GM04504 (cell line): ENCODE results near the gene CARS1.
"Not testable (repeated sequence)": the region's sequence is repeated elsewhere in the genome, so short reads cannot be mapped to it uniquely, and the experiment has no call there.

Source experiments
- DNase-seq: peaks from one replicate; pipeline ENCODE4 v3.0.0-alpha.2; 2012; ENCODE audit warnings: low read depth

CARS1 gene

GRCh38 chr11:3089236-3090061, 32.2 kb upstream of the CARS1 start:
- no peak for DNase-seq

GRCh38 chr11:3088806-3089205, 31.6 kb upstream of the CARS1 start:
- no peak for DNase-seq

DNA sequence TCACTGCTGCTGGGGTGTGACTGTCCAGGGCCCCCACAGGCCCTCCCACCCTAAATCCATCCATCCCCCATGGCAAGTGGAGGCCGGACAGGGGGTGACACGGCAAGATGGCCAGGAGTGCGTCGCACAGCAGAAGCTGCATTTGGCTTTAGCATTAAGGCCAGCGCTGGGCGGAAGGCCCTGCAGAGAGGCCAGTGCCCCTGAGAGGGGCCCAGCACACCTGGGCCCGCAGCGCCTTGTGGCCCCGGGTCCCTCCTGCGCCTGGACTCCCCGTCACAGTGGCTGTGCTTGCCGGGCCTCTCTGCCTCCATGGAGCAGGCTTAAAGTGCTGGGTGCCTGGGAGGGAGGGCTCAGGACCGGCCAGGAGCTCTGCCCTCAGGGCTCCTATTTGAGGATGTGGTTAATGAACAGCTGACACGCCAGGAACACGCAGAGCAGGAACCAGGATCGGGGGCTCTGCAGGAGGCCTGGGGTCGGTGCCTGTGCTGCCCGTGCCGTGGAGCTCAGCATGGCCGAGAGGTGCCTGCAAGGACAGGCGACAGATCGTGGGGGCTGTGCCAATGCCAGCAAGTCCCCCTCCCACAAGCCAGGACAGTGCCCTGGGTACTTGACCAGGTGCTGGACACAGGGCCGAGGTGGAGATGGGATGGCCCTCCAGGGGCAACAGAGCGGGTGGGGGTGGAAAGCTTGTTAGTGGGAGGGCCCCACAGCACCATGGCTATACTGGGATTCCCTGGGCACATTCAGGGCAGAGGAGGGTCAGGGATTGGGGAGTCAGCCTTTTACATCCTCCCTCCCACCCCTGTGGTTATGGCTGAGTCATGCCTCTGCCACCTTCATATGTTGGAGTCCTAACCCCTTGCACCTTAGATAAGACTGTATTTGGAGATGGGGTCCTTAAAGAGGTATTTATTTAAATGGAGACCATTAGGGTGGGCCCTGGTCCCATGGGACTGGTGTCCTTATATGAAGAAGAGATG, 30.9 kb upstream of the CARS1 start:
- no peak for DNase-seq

GRCh38 chr11:3087373-3087772, 30.1 kb upstream of the CARS1 start:
- no peak for DNase-seq

- no peak for DNase-seq
These were observed 29.5 kb upstream of the CARS1 start for GRCh38 chr11:3086671-3087150.

DNA sequence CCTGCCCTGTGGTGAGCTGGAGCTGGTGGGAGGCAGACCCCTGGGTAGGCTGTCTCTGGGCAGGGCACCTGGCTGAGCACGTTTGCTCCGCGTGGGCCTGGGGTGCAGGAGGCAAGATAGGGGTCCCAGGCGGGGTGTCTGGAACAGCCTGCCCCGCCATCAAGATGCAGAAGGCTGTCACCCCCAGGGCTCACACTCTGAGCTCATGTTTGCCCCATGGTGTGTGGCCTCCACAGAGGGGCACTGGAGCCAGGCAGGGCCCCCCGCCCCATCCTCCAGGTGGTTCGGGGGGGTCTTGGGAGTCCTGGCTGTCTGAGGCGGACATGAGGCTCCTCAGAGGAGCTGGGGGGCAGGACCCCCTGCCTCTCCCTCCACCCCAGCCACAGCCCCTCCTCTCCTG, 28.9 kb upstream of the CARS1 start:
- no peak for DNase-seq

DNA sequence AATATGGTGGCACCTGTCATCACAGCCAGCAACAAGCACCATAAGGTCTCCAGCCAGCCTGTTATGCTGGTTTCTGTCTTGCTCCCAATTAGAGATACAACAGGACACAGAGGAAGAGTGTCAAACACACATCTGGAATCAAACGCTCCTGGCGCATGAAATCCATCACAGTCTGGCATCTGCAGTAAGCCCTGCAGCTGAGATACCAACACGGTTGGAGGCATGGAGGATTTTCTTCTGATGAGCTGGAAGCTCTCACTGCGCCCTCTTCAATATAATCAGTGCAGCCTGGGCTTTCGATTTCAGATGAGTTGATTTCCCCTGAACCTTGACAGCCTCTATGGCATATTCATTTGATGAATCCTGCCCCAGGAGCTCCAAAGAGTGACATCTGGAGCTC, 27.8 kb upstream of the CARS1 start:
- DNase-seq = no peak

- no peak for DNase-seq
These were observed 26.1 kb upstream of the CARS1 start for GRCh38 chr11:3083321-3083720.

DNA sequence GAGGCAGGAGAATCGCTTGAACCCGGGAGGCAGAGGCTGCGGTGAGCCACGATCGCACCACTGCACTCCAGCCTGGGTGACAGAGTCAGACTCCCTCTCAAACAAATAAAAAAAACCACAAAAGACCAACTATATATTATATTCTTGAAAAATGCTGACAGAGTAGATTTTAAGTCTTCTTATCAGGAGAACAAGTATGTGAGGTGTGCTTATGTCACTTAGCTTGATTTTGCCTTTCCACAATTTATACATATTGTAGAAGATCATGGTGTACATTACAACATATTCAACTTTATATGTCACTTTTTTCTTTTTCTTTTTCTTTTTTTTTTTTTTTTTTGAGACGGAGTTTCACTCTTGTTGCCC, 24.1 kb upstream of the CARS1 start:
- DNase-seq = no peak

- DNase-seq = no peak
These were observed 23.6 kb upstream of the CARS1 start for GRCh38 chr11:3080733-3081385.

DNA sequence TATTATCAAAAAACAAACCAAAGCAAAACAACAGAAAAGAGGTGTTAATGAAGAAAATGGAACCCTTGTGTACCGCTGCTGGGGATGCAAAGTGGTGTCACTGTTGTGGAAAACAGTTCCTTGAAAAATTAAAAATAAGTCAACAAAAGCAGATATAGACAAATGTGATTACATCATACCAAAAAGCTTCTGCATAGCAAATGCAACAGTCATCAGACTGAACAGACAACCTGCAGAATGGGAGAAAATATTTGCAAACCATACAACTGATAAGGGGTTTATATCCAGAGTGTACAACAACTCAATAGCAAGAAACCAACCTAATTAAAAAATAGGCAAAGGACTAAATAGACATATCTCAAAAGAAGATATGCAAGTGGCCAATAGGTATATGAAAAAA, 22.9 kb upstream of the CARS1 start:
- DNase-seq = no peak

DNA sequence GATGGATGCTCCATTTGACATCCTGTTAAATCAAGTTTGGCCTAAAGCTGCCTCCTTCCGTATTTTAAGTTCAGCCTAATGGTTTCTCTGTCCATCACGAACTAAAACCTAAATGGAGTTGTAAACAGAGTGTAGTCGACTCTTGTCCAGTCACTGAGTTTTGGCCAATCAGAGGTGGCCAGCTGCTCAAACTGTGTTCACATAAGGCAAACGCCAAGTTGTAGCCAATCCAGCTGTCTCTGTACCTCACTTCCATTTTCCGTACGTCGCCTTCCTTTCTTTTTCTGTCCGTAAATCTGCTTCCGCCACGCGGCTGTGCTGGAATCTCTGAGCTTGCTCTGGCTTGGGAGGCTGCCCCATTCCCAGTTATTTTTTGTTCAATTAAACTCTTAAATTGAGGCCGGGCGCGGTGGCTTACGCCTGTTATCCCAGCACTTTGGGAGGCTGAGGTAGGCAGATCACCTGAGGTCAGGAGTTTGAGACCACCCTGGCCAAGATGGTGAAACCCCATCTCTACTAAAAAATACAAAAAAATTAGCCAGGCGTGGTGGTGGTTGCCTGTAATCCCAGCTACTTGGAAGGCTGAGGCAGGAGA, 20.7 kb upstream of the CARS1 start:
- no peak for DNase-seq

- no peak for DNase-seq
These were observed 20.1 kb upstream of the CARS1 start for GRCh38 chr11:3077189-3077836.

GRCh38 chr11:3074912-3075589, 17.8 kb upstream of the CARS1 start:
- DNase-seq = no peak

GRCh38 chr11:3073029-3073435, 15.8 kb upstream of the CARS1 start:
- DNase-seq = no peak

DNA sequence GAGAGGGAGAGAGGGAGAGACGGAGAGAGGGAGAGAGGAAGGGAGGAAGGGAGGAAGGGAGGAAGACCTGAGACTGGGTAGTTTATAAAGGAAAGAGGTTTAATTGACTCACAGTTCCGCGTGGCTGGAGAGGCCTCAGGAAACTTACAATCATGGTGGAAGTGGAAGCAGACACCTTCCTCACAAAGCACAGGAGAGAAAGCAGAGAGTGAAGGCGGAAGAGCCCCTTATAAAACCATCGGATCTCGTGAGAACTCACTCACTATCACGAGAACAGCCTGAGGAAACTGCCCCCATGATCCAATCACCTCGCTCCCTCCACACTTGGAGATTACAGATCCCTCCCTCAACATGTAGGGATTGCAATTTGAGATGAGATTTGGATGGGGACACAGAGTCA, 12.2 kb upstream of the CARS1 start:
- DNase-seq = no peak

GRCh38 chr11:3066308-3066707, 9.1 kb upstream of the CARS1 start:
- not testable (repeated sequence) for DNase-seq

GRCh38 chr11:3064709-3065108, 7.5 kb upstream of the CARS1 start:
- DNase-seq = not testable (repeated sequence)

DNA sequence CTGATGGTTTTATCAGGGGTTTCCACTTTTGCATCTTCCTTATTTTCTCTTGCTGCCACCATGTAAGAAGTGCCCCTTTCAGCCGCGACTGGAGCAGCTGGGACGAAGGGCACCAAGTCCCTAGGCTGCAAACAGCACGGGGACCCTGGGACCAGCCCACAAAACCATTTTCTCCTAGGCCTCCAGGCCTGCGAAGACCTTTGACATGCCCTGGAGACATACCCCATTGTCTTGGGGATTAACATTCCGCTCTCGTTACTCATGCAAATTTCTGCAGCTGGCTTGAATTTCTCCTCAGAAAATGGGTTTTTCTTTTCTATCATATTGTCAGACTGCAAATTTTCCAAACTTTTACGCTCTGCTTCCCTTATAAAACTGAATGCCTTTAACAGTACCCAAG, 6.7 kb upstream of the CARS1 start:
- DNase-seq = not testable (repeated sequence)

- not testable (repeated sequence) for DNase-seq
These were observed 6.2 kb upstream of the CARS1 start for GRCh38 chr11:3063432-3063831.
